RWPE2 (cell line): ENCODE measurements around the gene LRRC51.

Source experiments
- ATAC-seq: fragments of 200-7000 bp; cut with Tn5 transposase; 3 replicates; pipeline ENCODE4 v1.9.1; 2021; ENCODE audit warnings: low read depth
- DNase-seq: peaks from one replicate; pipeline ENCODE4 v3.0.0-alpha.2; 2020; ENCODE audit warnings: low spot score
- H3K27ac ChIP-seq: fragments of 450-650 bp; 2 replicates; pipeline ENCODE4 v1.5.1; 2017; ENCODE audit warnings: mild to moderate bottlenecking; ENCODE audit not compliant: poor library complexity, severe bottlenecking
- H3K27me3 ChIP-seq: fragments of 250-450 bp; sonication (Bioruptor Pico); 2 replicates; pipeline ENCODE4 v1.5.1; 2021; ENCODE audit warnings: mild to moderate bottlenecking, moderate library complexity; ENCODE audit not compliant: insufficient read depth, poor library complexity, severe bottlenecking
- H3K36me3 ChIP-seq: fragments of 250-450 bp; sonication (Bioruptor Pico); 2 replicates; pipeline ENCODE4 v1.5.1; 2020; ENCODE audit warnings: low read depth, mild to moderate bottlenecking, moderate library complexity
- H3K4me1 ChIP-seq: fragments of 250-450 bp; sonication (Bioruptor Pico); 2 replicates; pipeline ENCODE4 v1.5.1; 2021; ENCODE audit warnings: mild to moderate bottlenecking, moderate library complexity; ENCODE audit not compliant: insufficient read depth, poor library complexity, severe bottlenecking
- H3K4me3 ChIP-seq: fragments of 250-450 bp; sonication (Bioruptor Pico); 2 replicates; pipeline ENCODE4 v1.5.1; 2021; ENCODE audit warnings: mild to moderate bottlenecking, moderate library complexity; ENCODE audit not compliant: severe bottlenecking
- H3K9me3 ChIP-seq: fragments of 250-450 bp; sonication (Bioruptor Pico); 2 replicates; pipeline ENCODE4 v1.5.1; 2021; ENCODE audit warnings: mild to moderate bottlenecking, moderate library complexity; ENCODE audit not compliant: severe bottlenecking
- TF ChIP-seq, protein P1 (sequence below): fragments of 450-650 bp; IDR thresholded peaks from one replicate; pipeline ENCODE4 v1.5.1; 2017; ENCODE audit warnings: mild to moderate bottlenecking, moderate library complexity; ENCODE audit not compliant: poor library complexity, severe bottlenecking

The LRRC51 gene

DNA sequence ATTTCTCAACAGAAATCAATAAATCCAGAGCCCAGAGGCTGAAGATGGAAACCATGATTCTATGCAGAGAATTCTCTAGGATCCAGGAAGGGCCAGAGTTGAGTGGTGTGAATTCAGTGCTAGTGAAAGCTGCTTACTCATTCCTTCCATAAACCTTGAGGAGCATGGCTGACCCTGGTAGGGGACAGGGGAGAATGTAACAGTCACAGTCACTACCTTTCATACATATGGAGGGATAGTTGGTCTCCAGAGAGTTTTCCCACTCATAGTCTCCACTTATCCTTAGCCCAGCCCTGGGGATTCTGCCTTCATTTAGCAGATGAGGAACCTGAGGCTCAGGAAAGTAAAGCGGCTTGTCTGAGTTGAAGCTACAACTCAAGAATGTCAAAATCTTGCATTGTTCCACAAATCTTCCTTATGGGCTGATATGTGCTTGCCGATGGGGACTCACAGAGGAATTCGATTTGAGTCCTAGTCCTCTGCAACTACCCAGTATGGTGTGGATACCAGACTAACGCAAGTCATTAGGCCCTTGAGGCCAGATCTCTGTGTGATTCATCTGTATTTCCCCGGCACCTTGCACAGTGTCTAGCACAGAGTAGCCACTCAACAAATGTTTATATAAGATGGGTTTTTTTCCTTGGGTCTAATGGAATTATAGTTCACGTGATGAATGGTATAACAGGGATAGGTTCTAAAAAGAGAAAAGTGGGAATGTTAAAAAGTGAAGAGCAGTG, 35.5 kb downstream of the LRRC51 start:
- Histone ChIP-seq H3K27ac (no peak overlapping the region), H3K4me3 (no peak overlapping the region), H3K36me3 (peaks cover under 1% of the 10 kb centered on the region; the same call in 1 of the 2 replicates), H3K4me1 (peaks cover 13% of the 10 kb centered on the region), H3K9me3 (no peaks in the 10 kb centered on the region), H3K27me3 (no peaks in the 10 kb centered on the region)
- DNase-seq (no peak), ATAC-seq (no peak)
- TF ChIP-seq, protein P1, sequence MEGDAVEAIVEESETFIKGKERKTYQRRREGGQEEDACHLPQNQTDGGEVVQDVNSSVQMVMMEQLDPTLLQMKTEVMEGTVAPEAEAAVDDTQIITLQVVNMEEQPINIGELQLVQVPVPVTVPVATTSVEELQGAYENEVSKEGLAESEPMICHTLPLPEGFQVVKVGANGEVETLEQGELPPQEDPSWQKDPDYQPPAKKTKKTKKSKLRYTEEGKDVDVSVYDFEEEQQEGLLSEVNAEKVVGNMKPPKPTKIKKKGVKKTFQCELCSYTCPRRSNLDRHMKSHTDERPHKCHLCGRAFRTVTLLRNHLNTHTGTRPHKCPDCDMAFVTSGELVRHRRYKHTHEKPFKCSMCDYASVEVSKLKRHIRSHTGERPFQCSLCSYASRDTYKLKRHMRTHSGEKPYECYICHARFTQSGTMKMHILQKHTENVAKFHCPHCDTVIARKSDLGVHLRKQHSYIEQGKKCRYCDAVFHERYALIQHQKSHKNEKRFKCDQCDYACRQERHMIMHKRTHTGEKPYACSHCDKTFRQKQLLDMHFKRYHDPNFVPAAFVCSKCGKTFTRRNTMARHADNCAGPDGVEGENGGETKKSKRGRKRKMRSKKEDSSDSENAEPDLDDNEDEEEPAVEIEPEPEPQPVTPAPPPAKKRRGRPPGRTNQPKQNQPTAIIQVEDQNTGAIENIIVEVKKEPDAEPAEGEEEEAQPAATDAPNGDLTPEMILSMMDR, result no peak

DNA sequence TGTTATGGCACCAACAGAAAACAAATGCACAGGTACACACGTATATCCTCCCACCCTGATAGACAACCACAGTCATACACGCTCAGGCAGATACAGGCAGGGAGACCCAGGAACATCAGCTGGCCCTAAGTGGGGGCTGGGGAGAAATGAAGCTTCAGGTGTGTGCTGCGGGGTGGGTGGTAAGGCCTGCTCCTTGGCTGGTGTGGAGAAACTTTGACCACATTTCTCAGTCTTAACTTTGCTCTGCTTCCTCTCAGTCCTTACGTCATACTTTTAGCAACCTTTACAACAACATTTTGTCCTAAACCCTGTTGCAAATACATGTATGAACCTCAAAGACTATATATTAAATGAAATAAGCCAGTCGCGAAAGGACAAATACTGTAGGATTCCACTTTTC, 38.5 kb downstream of the LRRC51 start:
- DNase-seq, result no peak
- TF ChIP-seq, protein P1, result no peak
- ATAC-seq, result no peak
- no peak overlapping the region for H3K27ac ChIP-seq
- H3K4me3 ChIP-seq, result no peak overlapping the region
- no peaks in the 10 kb centered on the region for H3K9me3 ChIP-seq
- no peaks in the 10 kb centered on the region for H3K36me3 ChIP-seq
- no peaks in the 10 kb centered on the region for H3K27me3 ChIP-seq
- H3K4me1 ChIP-seq, result no peaks in the 10 kb centered on the region

DNA sequence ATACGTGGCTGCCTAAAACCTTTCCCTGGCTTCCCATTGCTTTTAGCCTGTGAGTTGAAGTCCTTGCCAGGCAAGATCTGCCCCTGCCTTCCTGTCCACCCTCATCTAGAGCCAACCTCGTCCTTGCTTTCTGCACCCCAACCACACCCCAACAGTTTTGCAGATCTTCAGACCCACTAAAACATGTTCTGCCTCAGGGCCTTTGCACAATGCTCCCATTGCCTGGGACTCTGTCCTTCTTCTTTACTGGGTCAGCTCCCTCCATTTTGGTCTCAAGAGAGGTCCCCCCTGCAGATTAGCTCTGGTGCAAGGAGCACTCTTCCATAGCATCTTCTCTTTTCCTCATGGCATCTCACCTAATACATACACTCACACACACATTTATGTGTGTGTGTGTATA, 40.3 kb downstream of the LRRC51 start:
- H3K9me3 ChIP-seq, result no peaks in the 10 kb centered on the region
- H3K36me3 ChIP-seq, result no peaks in the 10 kb centered on the region; the same call in 1 of the 2 replicates
- TF ChIP-seq, protein P1, result no peak
- no peaks in the 10 kb centered on the region for H3K27me3 ChIP-seq
- ATAC-seq (no peak), DNase-seq (no peak)
- H3K4me3 ChIP-seq, result no peak overlapping the region
- H3K27ac ChIP-seq, result no peak overlapping the region
- H3K4me1 ChIP-seq, result no peaks in the 10 kb centered on the region

DNA sequence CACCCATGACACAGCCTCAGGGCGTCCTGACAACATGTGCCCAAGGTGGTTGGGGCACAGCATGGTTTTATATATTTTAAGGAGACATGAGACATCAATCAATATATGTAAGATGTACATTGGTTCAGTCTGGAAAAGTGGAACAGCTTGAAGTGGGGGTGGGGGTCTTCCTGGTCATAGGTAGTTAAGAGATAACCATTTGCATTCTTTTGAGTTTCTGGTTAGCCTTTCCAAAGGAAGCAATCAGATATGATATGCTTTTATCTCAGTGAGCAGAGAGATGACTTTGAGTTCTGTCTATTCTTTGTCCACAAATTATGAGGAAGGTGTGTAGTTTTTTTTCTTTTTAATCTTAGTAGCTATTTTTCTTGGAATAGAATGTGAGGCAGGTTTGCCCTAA, 42.0 kb downstream of the LRRC51 start:
- no peak overlapping the region for H3K27ac ChIP-seq
- ATAC-seq, result no peak
- no peaks in the 10 kb centered on the region for H3K27me3 ChIP-seq
- H3K9me3 ChIP-seq, result no peaks in the 10 kb centered on the region
- H3K36me3 ChIP-seq, result no peaks in the 10 kb centered on the region; the same call in 1 of the 2 replicates
- DNase-seq, result no peak
- TF ChIP-seq, protein P1, result no peak
- H3K4me3 ChIP-seq, result no peak overlapping the region
- no peaks in the 10 kb centered on the region for H3K4me1 ChIP-seq

DNA sequence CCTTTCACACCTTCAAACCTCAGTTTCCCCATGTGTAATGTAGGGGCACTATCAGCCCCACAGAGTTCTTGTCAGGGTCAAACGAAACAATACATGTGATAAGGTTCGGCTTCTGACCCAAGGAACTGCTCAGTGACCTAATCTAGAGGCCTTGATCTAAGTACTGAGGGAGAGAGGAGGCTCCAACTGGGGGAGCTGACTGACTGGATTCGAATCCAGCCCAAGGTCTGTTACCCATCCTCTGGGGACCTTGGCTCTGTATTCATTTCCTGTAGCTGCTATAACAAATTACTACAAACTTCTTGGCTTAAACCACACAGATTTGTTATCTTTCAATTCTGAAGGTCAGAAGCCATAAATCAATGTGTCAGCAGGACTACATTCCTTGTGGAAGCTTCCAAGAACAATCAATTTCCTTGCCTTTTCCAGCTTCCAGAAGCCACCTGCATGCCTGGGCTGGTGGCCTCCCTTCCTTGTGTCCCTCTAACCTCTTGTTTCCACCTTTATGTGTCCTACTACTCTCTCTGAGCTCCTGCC, 42.5 kb downstream of the LRRC51 start:
- Histone ChIP-seq H3K27ac (no peak overlapping the region), H3K4me3 (no peak overlapping the region), H3K36me3 (no peaks in the 10 kb centered on the region; the same call in 1 of the 2 replicates), H3K4me1 (no peaks in the 10 kb centered on the region), H3K27me3 (no peaks in the 10 kb centered on the region), H3K9me3 (no peaks in the 10 kb centered on the region)
- no peak for ATAC-seq
- no peak for DNase-seq
- TF ChIP-seq, protein P1, result no peak
